Activated T-helper 17 cell treated with anti-CD3 and anti-CD28 coated beads, Interleukin-2, amount 50 U/mL, for 72 hours (primary cell): Measurements from ENCODE around the gene PNPLA3. TPM values are rescaled to one million over a fixed set of nuclear protein-coding genes. Genes with fewer than 3 reads are reported as not detected.

Experiments
- ATAC-seq: fragments of 150-1000 bp; cut with Tn5 transposase; replicated peaks from 2 replicates; pipeline ENCODE4 v1.10.0; 2021; ENCODE audit warnings: mild to moderate bottlenecking, moderate library complexity
- H3K27ac Mint-ChIP-seq: one replicate; pipeline ENCODE4 v1.8.0; 2022; ENCODE audit warnings: mixed read lengths
- H3K27me3 Mint-ChIP-seq: one replicate; pipeline ENCODE4 v1.8.0; 2022; ENCODE audit warnings: mixed read lengths
- H3K36me3 Mint-ChIP-seq: one replicate; pipeline ENCODE4 v1.8.0; 2022; ENCODE audit warnings: low read depth, mild to moderate bottlenecking, mixed read lengths
- H3K4me1 Mint-ChIP-seq: one replicate; pipeline ENCODE4 v1.8.0; 2022; ENCODE audit warnings: mixed read lengths
- H3K4me3 Mint-ChIP-seq: one replicate; pipeline ENCODE4 v1.8.0; 2022; ENCODE audit warnings: mild to moderate bottlenecking, mixed read lengths
- H3K9me3 Mint-ChIP-seq: one replicate; pipeline ENCODE4 v1.8.0; 2022; ENCODE audit warnings: mixed read lengths
- total RNA-seq, 2 donors: library from RNA; stranded (reverse); gene quantifications; one replicate each; pipeline ENCODE4 v1.2.3, GENCODE V29; 2022

Gene PNPLA3
- total RNA-seq, 2 donors from 2014 or later: 0.13 to 0.16 TPM

- Mint-ChIP-seq H3K36me3 (no peaks in the 10 kb centered on the region), H3K27me3 (peaks cover 10% of the 10 kb centered on the region), H3K4me3 (peak overlapping the region; percentile 73), H3K4me1 (peaks cover 4% of the 10 kb centered on the region), H3K9me3 (no peaks in the 10 kb centered on the region), H3K27ac (no peak overlapping the region)
- no peak for ATAC-seq
Measured at GRCh38 chr22:43925433-43926348, 2.1 kb downstream of the PNPLA3 start.

GRCh38 chr22:43926349-43926710, 2.7 kb downstream of the PNPLA3 start:
- no peak for ATAC-seq
- Mint-ChIP-seq H3K36me3 (no peaks in the 10 kb centered on the region), H3K4me1 (peaks cover 4% of the 10 kb centered on the region), H3K27me3 (peaks cover 6% of the 10 kb centered on the region), H3K4me3 (no peak overlapping the region), H3K9me3 (no peaks in the 10 kb centered on the region), H3K27ac (no peak overlapping the region)

GRCh38 chr22:43928468-43928867, 4.9 kb downstream of the PNPLA3 start:
- Mint-ChIP-seq H3K36me3 (no peaks in the 10 kb centered on the region), H3K4me1 (no peaks in the 10 kb centered on the region), H3K27ac (no peak overlapping the region), H3K27me3 (peaks cover 3% of the 10 kb centered on the region), H3K4me3 (no peak overlapping the region), H3K9me3 (no peaks in the 10 kb centered on the region)
- ATAC-seq: no peak

GRCh38 chr22:43928908-43929307, 5.3 kb downstream of the PNPLA3 start:
- H3K9me3 Mint-ChIP-seq: no peaks in the 10 kb centered on the region
- H3K27me3 Mint-ChIP-seq: peaks cover 3% of the 10 kb centered on the region
- H3K4me1 Mint-ChIP-seq: no peaks in the 10 kb centered on the region
- H3K36me3 Mint-ChIP-seq: no peaks in the 10 kb centered on the region
- H3K27ac Mint-ChIP-seq: no peak overlapping the region
- ATAC-seq: no peak
- no peak overlapping the region for H3K4me3 Mint-ChIP-seq

GRCh38 chr22:43931771-43932170, 8.2 kb downstream of the PNPLA3 start:
- Mint-ChIP-seq H3K4me1 (no peaks in the 10 kb centered on the region), H3K27me3 (peaks cover 12% of the 10 kb centered on the region), H3K27ac (no peak overlapping the region), H3K4me3 (no peak overlapping the region), H3K9me3 (no peaks in the 10 kb centered on the region), H3K36me3 (no peaks in the 10 kb centered on the region)
- ATAC-seq: no peak

GRCh38 chr22:43941449-43941848, 17.8 kb downstream of the PNPLA3 start:
- Mint-ChIP-seq H3K36me3 (no peaks in the 10 kb centered on the region), H3K4me3 (no peak overlapping the region), H3K9me3 (no peaks in the 10 kb centered on the region), H3K27me3 (peaks cover 18% of the 10 kb centered on the region), H3K27ac (no peak overlapping the region), H3K4me1 (no peaks in the 10 kb centered on the region)
- no peak for ATAC-seq

GRCh38 chr22:43944670-43945430, 21.2 kb downstream of the PNPLA3 start:
- Mint-ChIP-seq H3K36me3 (no peaks in the 10 kb centered on the region), H3K27me3 (peaks cover 10% of the 10 kb centered on the region), H3K27ac (no peak overlapping the region), H3K4me1 (no peaks in the 10 kb centered on the region), H3K4me3 (no peak overlapping the region), H3K9me3 (no peaks in the 10 kb centered on the region)
- ATAC-seq: no peak

GRCh38 chr22:43945632-43946383, 22.2 kb downstream of the PNPLA3 start:
- H3K36me3 Mint-ChIP-seq: no peaks in the 10 kb centered on the region
- no peaks in the 10 kb centered on the region for H3K4me1 Mint-ChIP-seq
- peak; percentile 97 for ATAC-seq
- peaks cover 10% of the 10 kb centered on the region for H3K27me3 Mint-ChIP-seq
- no peaks in the 10 kb centered on the region for H3K9me3 Mint-ChIP-seq
- H3K4me3 Mint-ChIP-seq: no peak overlapping the region
- H3K27ac Mint-ChIP-seq: no peak overlapping the region

- no peak overlapping the region for H3K4me3 Mint-ChIP-seq
- ATAC-seq: no peak
- H3K27me3 Mint-ChIP-seq: peaks cover 10% of the 10 kb centered on the region
- H3K4me1 Mint-ChIP-seq: no peaks in the 10 kb centered on the region
- H3K36me3 Mint-ChIP-seq: no peaks in the 10 kb centered on the region
- no peak overlapping the region for H3K27ac Mint-ChIP-seq
- no peaks in the 10 kb centered on the region for H3K9me3 Mint-ChIP-seq
Measured at GRCh38 chr22:43946384-43946667, 22.7 kb downstream of the PNPLA3 start.

GRCh38 chr22:43948836-43949406, 25.3 kb downstream of the PNPLA3 start:
- no peaks in the 10 kb centered on the region for H3K36me3 Mint-ChIP-seq
- peaks cover under 1% of the 10 kb centered on the region for H3K4me1 Mint-ChIP-seq
- H3K4me3 Mint-ChIP-seq: no peak overlapping the region
- H3K9me3 Mint-ChIP-seq: no peaks in the 10 kb centered on the region
- peaks cover 7% of the 10 kb centered on the region for H3K27me3 Mint-ChIP-seq
- ATAC-seq: no peak
- H3K27ac Mint-ChIP-seq: no peak overlapping the region

GRCh38 chr22:43951391-43951790, 27.8 kb downstream of the PNPLA3 start:
- Mint-ChIP-seq H3K27me3 (no peaks in the 10 kb centered on the region), H3K9me3 (no peaks in the 10 kb centered on the region), H3K4me1 (peaks cover 14% of the 10 kb centered on the region), H3K4me3 (no peak overlapping the region), H3K27ac (peak overlapping the region; percentile 50), H3K36me3 (peaks cover 6% of the 10 kb centered on the region)
- no peak for ATAC-seq

- peaks cover 17% of the 10 kb centered on the region for H3K4me1 Mint-ChIP-seq
- H3K36me3 Mint-ChIP-seq: peaks cover 7% of the 10 kb centered on the region
- H3K9me3 Mint-ChIP-seq: no peaks in the 10 kb centered on the region
- H3K4me3 Mint-ChIP-seq: no peak overlapping the region
- no peak for ATAC-seq
- peak overlapping the region; percentile 50 for H3K27ac Mint-ChIP-seq
- H3K27me3 Mint-ChIP-seq: no peaks in the 10 kb centered on the region
Measured at GRCh38 chr22:43951966-43952365, 28.4 kb downstream of the PNPLA3 start.

GRCh38 chr22:43953988-43954785, 30.6 kb downstream of the PNPLA3 start:
- peak overlapping the region; percentile 94 for H3K4me3 Mint-ChIP-seq
- peaks cover 17% of the 10 kb centered on the region for H3K36me3 Mint-ChIP-seq
- no peaks in the 10 kb centered on the region for H3K27me3 Mint-ChIP-seq
- H3K9me3 Mint-ChIP-seq: no peaks in the 10 kb centered on the region
- no peak for ATAC-seq
- peak overlapping the region; percentile 95 for H3K27ac Mint-ChIP-seq
- H3K4me1 Mint-ChIP-seq: peaks cover 22% of the 10 kb centered on the region
